GM23338 (cell line): ENCODE results near the gene CGRRF1. TPM values are rescaled to one million over a fixed set of nuclear protein-coding genes. Genes with fewer than 3 reads are reported as not detected.

ENCODE experiments used
- ATAC-seq: fragments of 200-7000 bp; cut with Tn5 transposase; 3 replicates; pipeline ENCODE4 v1.9.1; 2020
- DNase-seq: peaks from one replicate; pipeline ENCODE4 v3.0.0-alpha.2; 2015; ENCODE audit warnings: low spot score
- H2AFZ ChIP-seq: fragments of 200-600 bp; sonication (generic); 2 replicates; pipeline ENCODE4 v1.8.0; 2016; ENCODE audit warnings: antibody characterized with exemption, mild to moderate bottlenecking, moderate library complexity
- H3F3A ChIP-seq: fragments of 200-600 bp; sonication (generic); replicated peaks from 2 replicates; pipeline ENCODE4 v1.8.0; 2017; ENCODE audit warnings: antibody characterized with exemption, mixed run types, low read depth
- H3K27ac ChIP-seq: fragments of 200-600 bp; sonication (generic); 2 replicates; pipeline ENCODE4 v1.6.1; 2016; ENCODE audit warnings: low read depth
- H3K27me3 ChIP-seq: fragments of 200-600 bp; sonication (generic); 2 replicates; pipeline ENCODE4 v1.8.0; 2016; ENCODE audit warnings: mild to moderate bottlenecking, mixed run types, moderate library complexity; ENCODE audit not compliant: insufficient read depth
- H3K36me3 ChIP-seq: fragments of 200-600 bp; sonication (generic); 2 replicates; pipeline ENCODE4 v1.8.0; 2016; ENCODE audit warnings: mild to moderate bottlenecking; ENCODE audit not compliant: insufficient read depth
- H3K4me1 ChIP-seq: fragments of 200-600 bp; sonication (generic); 2 replicates; pipeline ENCODE4 v1.8.0; 2016; ENCODE audit warnings: mild to moderate bottlenecking, moderate library complexity; ENCODE audit not compliant: insufficient read depth
- H3K4me2 ChIP-seq: fragments of 200-600 bp; sonication (generic); 2 replicates; pipeline ENCODE4 v1.7.1; 2017; ENCODE audit warnings: mixed run types
- H3K4me3 ChIP-seq: fragments of 200-600 bp; sonication (generic); 2 replicates; pipeline ENCODE4 v1.6.1; 2016; ENCODE audit warnings: mixed run types
- H3K79me2 ChIP-seq: fragments of 200-600 bp; sonication (generic); replicated peaks from 2 replicates; pipeline ENCODE4 v1.8.0; 2017; ENCODE audit warnings: mild to moderate bottlenecking; ENCODE audit not compliant: insufficient read depth
- H3K9me2 ChIP-seq: fragments of 200-600 bp; sonication (generic); 2 replicates; pipeline ENCODE4 v1.8.0; 2017; ENCODE audit not compliant: insufficient read depth
- H4K20me1 ChIP-seq: fragments of 200-600 bp; sonication (generic); replicated peaks from 2 replicates; pipeline ENCODE4 v1.8.0; 2017; ENCODE audit warnings: mild to moderate bottlenecking; ENCODE audit not compliant: insufficient read depth
- H3K27ac Mint-ChIP-seq: 2 replicates; pipeline ENCODE4 v1.8.0; 2020; ENCODE audit warnings: inconsistent platforms, mild to moderate bottlenecking, moderate library complexity, mixed read lengths
- H3K27me3 Mint-ChIP-seq: 3 replicates; pipeline ENCODE4 v1.8.0; 2022; ENCODE audit warnings: low read depth, mild to moderate bottlenecking, moderate library complexity, mixed read lengths, inconsistent platforms; ENCODE audit not compliant: insufficient read depth, poor library complexity
- H3K36me3 Mint-ChIP-seq: 3 replicates; pipeline ENCODE4 v1.8.0; 2021; ENCODE audit warnings: low read depth, mild to moderate bottlenecking, inconsistent platforms, moderate library complexity, mixed read lengths
- H3K4me1 Mint-ChIP-seq: 3 replicates; pipeline ENCODE4 v1.8.0; 2020; ENCODE audit warnings: mild to moderate bottlenecking, inconsistent platforms, mixed read lengths
- H3K4me3 Mint-ChIP-seq: 3 replicates; pipeline ENCODE4 v1.8.0; 2021; ENCODE audit warnings: moderate library complexity, mild to moderate bottlenecking, inconsistent platforms, mixed read lengths
- H3K9me3 Mint-ChIP-seq: 3 replicates; pipeline ENCODE4 v1.8.0; 2020; ENCODE audit warnings: moderate library complexity, mild to moderate bottlenecking, inconsistent platforms, mixed read lengths
- CREB1 ChIP-seq: fragments of 250-450 bp; sonication (Bioruptor Pico); IDR thresholded peaks from 2 replicates; pipeline ENCODE4 v1.5.0; 2020; ENCODE audit warnings: low read depth, mild to moderate bottlenecking, moderate library complexity
- EZH2phosphoT487 ChIP-seq: fragments of 200-600 bp; sonication (generic); IDR thresholded peaks from one replicate; pipeline ENCODE4 v1.8.1; 2018; ENCODE audit warnings: antibody characterized with exemption; ENCODE audit not compliant: unreplicated experiment
- JUNB ChIP-seq: IDR thresholded peaks from one replicate; pipeline ENCODE4 v1.6.1; 2016; ENCODE audit warnings: antibody characterized with exemption; ENCODE audit not compliant: unreplicated experiment
- NANOG ChIP-seq: IDR thresholded peaks from 2 replicates; pipeline ENCODE4 v1.6.1; 2016; ENCODE audit warnings: antibody characterized with exemption, borderline replicate concordance
- STAT1 ChIP-seq: IDR thresholded peaks from one replicate; pipeline ENCODE4 v1.6.1; 2016; ENCODE audit warnings: antibody characterized with exemption; ENCODE audit not compliant: unreplicated experiment
- ZNF331 ChIP-seq: fragments of 250-450 bp; sonication (Bioruptor Pico); IDR thresholded peaks from 2 replicates; pipeline ENCODE4 v1.5.0; 2020; ENCODE audit warnings: low read depth, mild to moderate bottlenecking, moderate library complexity
- polyA plus RNA-seq: library from polyadenylated mRNA; unstranded; fragments of >200 nt; fragmentation: Nextera tagmentation; extraction: Ambion mirVana; gene quantifications from 2 replicates; pipeline ENCODE4 v1.2.1, GENCODE V29; 2016
- total RNA-seq: library from RNA; depleted of rRNA; stranded (reverse); fragments of >200 nt; shearing (Covaris generic); gene quantifications from 2 replicates; pipeline ENCODE4 v1.2.3, GENCODE V29; 2014
- TF ChIP-seq, protein P1 (sequence below), 2 experiments: fragments of 200-600 bp in 1 of 2; sonication (generic) in 1 of 2; conservative IDR thresholded peaks; 2 replicates each; pipeline versions ENCODE4 v1.5.1 to v1.6.1; 2016 to 2017; ENCODE audit warnings: antibody characterized with exemption in 2 of 2, low read depth in 2 of 2, mild to moderate bottlenecking in 2 of 2, moderate library complexity in 1 of 2
- TF ChIP-seq, protein P2 (sequence below): fragments of 250-450 bp; sonication (Bioruptor Pico); IDR thresholded peaks from 2 replicates; pipeline ENCODE4 v1.5.0; 2020; ENCODE audit warnings: mild to moderate bottlenecking, moderate library complexity

CGRRF1 gene
- total and polyA plus RNA-seq, 2 experiments from 2014 or later, result 18.8 to 28.3 TPM

DNA sequence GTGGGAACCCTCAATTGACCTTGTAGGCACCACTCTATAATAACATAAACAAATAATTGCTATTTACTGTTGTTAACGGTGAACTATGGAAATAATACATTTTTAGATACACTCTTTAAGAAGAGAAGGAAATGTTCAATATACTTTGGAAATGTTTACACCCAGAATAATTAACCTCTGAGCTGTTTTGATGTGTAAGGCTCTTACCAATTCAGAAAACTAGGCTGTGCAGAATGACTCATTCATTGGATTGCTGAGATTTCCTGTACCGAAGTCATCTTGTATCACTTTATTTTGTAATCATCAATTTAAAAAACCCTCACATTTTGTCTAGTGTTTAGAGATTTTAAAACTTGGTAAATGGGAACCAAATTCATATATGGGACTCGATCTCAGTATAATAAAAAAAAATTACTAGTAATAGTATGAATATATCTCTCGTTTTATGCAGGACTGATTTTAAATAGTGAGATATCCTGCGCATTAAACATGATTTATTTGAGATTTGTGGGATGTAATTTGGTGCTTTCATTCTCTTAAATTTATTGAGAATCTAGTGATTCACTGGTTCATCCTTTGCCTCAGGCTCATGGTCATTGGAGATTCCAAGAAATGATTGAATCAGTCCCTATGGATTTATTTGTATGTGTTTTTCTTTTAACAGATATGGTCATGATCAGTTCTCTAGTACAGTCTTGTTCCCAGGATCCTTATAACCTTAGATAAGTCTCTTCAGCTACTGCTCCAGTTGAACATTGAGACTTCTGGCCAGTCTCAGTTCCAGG lies 61.1 kb downstream of the CGRRF1 start:
- no peak overlapping the region for H3K4me3 Mint-ChIP-seq
- no peak overlapping the region for H3K4me2 ChIP-seq
- no peak overlapping the region for H3K27ac ChIP-seq
- no peaks in the 10 kb centered on the region for H4K20me1 ChIP-seq
- H3K27me3 ChIP-seq, result peaks cover 28% of the 10 kb centered on the region
- H3K4me1 Mint-ChIP-seq, result peaks cover 13% of the 10 kb centered on the region; the same call in 2 of the 3 replicates
- H3K9me2 ChIP-seq, result no peaks in the 10 kb centered on the region
- no peaks in the 10 kb centered on the region for H3K36me3 ChIP-seq
- H3K27me3 Mint-ChIP-seq, result peaks cover 19% of the 10 kb centered on the region
- DNase-seq, result no peak
- H3K79me2 ChIP-seq, result peaks cover 11% of the 10 kb centered on the region
- TF ChIP-seq STAT1, result no peak
- TF ChIP-seq ZNF331 (CRISPR knock-in tag), result no peak
- no peak for TF ChIP-seq EZH2phosphoT487
- no peak for TF ChIP-seq NANOG
- no peaks in the 10 kb centered on the region; the same call in 2 of the 3 replicates for H3K9me3 Mint-ChIP-seq
- H2AFZ ChIP-seq, result no peak overlapping the region
- peaks cover 19% of the 10 kb centered on the region for H3K4me1 ChIP-seq
- ATAC-seq, result no peak
- no peak overlapping the region for H3K4me3 ChIP-seq
- no peak overlapping the region for H3K27ac Mint-ChIP-seq
- no peaks in the 10 kb centered on the region for H3F3A ChIP-seq
- H3K36me3 Mint-ChIP-seq, result peaks cover 8% of the 10 kb centered on the region; the same call in 2 of the 3 replicates

DNA sequence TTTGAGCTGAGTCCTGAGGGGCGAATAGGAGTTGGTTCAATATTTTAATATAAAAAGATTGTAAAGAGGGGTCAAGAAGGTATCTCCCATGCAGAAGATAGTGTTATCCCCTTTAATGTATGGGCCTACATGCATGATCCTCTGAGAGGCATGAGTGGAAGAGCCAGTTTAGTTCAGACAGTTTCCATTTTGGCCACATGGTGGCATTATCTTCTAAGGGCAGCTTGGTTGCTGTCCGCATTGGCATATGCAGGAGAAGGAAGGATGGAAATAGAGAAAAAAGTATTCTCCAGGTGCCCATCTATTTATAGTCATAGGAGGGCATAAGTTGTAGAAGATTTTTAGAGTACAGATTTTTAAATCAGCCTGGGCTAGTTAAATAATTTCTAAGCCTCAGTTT lies 62.6 kb downstream of the CGRRF1 start:
- H3K27ac ChIP-seq, result no peak overlapping the region
- H3K4me3 Mint-ChIP-seq, result no peak overlapping the region
- H3K4me1 Mint-ChIP-seq, result peaks cover 13% of the 10 kb centered on the region; the same call in 2 of the 3 replicates
- no peaks in the 10 kb centered on the region for H3K36me3 ChIP-seq
- no peak for TF ChIP-seq STAT1
- TF ChIP-seq, protein P1, sequence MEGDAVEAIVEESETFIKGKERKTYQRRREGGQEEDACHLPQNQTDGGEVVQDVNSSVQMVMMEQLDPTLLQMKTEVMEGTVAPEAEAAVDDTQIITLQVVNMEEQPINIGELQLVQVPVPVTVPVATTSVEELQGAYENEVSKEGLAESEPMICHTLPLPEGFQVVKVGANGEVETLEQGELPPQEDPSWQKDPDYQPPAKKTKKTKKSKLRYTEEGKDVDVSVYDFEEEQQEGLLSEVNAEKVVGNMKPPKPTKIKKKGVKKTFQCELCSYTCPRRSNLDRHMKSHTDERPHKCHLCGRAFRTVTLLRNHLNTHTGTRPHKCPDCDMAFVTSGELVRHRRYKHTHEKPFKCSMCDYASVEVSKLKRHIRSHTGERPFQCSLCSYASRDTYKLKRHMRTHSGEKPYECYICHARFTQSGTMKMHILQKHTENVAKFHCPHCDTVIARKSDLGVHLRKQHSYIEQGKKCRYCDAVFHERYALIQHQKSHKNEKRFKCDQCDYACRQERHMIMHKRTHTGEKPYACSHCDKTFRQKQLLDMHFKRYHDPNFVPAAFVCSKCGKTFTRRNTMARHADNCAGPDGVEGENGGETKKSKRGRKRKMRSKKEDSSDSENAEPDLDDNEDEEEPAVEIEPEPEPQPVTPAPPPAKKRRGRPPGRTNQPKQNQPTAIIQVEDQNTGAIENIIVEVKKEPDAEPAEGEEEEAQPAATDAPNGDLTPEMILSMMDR (conservative IDR thresholded peaks at IDR 0.05; ENCODE audit: low read depth in 2 of 2), result peak; percentile 92 to 98
- TF ChIP-seq, protein P2, sequence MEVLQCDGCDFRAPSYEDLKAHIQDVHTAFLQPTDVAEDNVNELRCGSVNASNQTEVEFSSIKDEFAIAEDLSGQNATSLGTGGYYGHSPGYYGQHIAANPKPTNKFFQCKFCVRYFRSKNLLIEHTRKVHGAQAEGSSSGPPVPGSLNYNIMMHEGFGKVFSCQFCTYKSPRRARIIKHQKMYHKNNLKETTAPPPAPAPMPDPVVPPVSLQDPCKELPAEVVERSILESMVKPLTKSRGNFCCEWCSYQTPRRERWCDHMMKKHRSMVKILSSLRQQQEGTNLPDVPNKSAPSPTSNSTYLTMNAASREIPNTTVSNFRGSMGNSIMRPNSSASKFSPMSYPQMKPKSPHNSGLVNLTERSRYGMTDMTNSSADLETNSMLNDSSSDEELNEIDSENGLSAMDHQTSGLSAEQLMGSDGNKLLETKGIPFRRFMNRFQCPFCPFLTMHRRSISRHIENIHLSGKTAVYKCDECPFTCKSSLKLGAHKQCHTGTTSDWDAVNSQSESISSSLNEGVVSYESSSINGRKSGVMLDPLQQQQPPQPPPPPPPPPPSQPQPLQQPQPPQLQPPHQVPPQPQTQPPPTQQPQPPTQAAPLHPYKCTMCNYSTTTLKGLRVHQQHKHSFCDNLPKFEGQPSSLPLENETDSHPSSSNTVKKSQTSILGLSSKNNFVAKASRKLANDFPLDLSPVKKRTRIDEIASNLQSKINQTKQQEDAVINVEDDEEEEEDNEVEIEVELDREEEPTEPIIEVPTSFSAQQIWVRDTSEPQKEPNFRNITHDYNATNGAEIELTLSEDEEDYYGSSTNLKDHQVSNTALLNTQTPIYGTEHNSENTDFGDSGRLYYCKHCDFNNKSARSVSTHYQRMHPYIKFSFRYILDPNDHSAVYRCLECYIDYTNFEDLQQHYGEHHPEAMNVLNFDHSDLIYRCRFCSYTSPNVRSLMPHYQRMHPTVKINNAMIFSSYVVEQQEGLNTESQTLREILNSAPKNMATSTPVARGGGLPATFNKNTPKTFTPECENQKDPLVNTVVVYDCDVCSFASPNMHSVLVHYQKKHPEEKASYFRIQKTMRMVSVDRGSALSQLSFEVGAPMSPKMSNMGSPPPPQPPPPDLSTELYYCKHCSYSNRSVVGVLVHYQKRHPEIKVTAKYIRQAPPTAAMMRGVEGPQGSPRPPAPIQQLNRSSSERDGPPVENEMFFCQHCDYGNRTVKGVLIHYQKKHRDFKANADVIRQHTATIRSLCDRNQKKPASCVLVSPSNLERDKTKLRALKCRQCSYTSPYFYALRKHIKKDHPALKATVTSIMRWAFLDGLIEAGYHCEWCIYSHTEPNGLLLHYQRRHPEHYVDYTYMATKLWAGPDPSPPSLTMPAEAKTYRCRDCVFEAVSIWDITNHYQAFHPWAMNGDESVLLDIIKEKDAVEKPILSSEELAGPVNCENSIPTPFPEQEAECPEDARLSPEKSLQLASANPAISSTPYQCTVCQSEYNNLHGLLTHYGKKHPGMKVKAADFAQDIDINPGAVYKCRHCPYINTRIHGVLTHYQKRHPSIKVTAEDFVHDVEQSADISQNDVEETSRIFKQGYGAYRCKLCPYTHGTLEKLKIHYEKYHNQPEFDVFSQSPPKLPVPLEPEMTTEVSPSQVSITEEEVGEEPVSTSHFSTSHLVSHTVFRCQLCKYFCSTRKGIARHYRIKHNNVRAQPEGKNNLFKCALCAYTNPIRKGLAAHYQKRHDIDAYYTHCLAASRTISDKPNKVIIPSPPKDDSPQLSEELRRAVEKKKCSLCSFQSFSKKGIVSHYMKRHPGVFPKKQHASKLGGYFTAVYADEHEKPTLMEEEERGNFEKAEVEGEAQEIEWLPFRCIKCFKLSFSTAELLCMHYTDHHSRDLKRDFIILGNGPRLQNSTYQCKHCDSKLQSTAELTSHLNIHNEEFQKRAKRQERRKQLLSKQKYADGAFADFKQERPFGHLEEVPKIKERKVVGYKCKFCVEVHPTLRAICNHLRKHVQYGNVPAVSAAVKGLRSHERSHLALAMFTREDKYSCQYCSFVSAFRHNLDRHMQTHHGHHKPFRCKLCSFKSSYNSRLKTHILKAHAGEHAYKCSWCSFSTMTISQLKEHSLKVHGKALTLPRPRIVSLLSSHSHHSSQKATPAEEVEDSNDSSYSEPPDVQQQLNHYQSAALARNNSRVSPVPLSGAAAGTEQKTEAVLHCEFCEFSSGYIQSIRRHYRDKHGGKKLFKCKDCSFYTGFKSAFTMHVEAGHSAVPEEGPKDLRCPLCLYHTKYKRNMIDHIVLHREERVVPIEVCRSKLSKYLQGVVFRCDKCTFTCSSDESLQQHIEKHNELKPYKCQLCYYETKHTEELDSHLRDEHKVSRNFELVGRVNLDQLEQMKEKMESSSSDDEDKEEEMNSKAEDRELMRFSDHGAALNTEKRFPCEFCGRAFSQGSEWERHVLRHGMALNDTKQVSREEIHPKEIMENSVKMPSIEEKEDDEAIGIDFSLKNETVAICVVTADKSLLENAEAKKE (CRISPR knock-in tag), result no peak
- TF ChIP-seq JUNB, result no peak
- TF ChIP-seq CREB1, result no peak
- peaks cover 8% of the 10 kb centered on the region; the same call in 2 of the 3 replicates for H3K36me3 Mint-ChIP-seq
- peak; percentile 88 for DNase-seq
- H3K27me3 ChIP-seq, result peaks cover 20% of the 10 kb centered on the region
- H3K27ac Mint-ChIP-seq, result no peak overlapping the region
- peaks cover 19% of the 10 kb centered on the region for H3K4me1 ChIP-seq
- H3K4me3 ChIP-seq, result no peak overlapping the region
- no peaks in the 10 kb centered on the region for H3F3A ChIP-seq
- no peaks in the 10 kb centered on the region for H3K9me2 ChIP-seq
- H3K9me3 Mint-ChIP-seq, result no peaks in the 10 kb centered on the region; the same call in 2 of the 3 replicates
- peaks cover 11% of the 10 kb centered on the region for H3K79me2 ChIP-seq
- no peaks in the 10 kb centered on the region for H4K20me1 ChIP-seq
- no peak overlapping the region for H3K4me2 ChIP-seq
- ATAC-seq, result peak; percentile 27
- H2AFZ ChIP-seq, result no peak overlapping the region
- peaks cover 14% of the 10 kb centered on the region for H3K27me3 Mint-ChIP-seq
